Stimulated activated CD8-positive, alpha-beta memory T cell treated with anti-CD3 and anti-CD28 coated beads, Interleukin-4, amount 100 ng/mL, for 24 hours (primary cell): ENCODE results near the gene EIF1.
"Not testable (repeated sequence)": the region's sequence is repeated elsewhere in the genome, so short reads cannot be mapped to it uniquely, and the experiment has no call there.

ENCODE experiments used
- DNase-seq: peaks from one replicate; pipeline ENCODE4 v3.0.0-alpha.2; 2020; ENCODE audit warnings: low read depth

The EIF1 gene

GRCh38 chr17:41700843-41701242 lies 12.2 kb downstream of the EIF1 start:
- not testable (repeated sequence) for DNase-seq

- DNase-seq, result no peak
These were observed 14.0 kb downstream of the EIF1 start for GRCh38 chr17:41702712-41703111.

- DNase-seq, result no peak
These were observed 16.7 kb downstream of the EIF1 start for GRCh38 chr17:41705271-41705991.

GRCh38 chr17:41707803-41708669 lies 19.4 kb downstream of the EIF1 start:
- DNase-seq, result no peak

GRCh38 chr17:41710472-41711090 lies 21.9 kb downstream of the EIF1 start:
- DNase-seq, result no peak

- DNase-seq, result no peak
These were observed 23.1 kb downstream of the EIF1 start, which contains the start of gene GAST for GRCh38 chr17:41711669-41712400. Gene GAST (plus strand): TSS chr17:41712331. CDS start chr17:41715437, 3,106 bp downstream.

- no peak for DNase-seq
These were observed 29.0 kb downstream of the EIF1 start for GRCh38 chr17:41717408-41718286.

GRCh38 chr17:41718287-41718645 lies 29.6 kb downstream of the EIF1 start:
- no peak for DNase-seq

- no peak for DNase-seq
These were observed 33.5 kb downstream of the EIF1 start for GRCh38 chr17:41722231-41722630.

- DNase-seq, result no peak
These were observed 35.3 kb downstream of the EIF1 start for GRCh38 chr17:41723801-41724475.

- no peak for DNase-seq
These were observed 35.9 kb downstream of the EIF1 start for GRCh38 chr17:41724476-41725050.

- no peak for DNase-seq
These were observed 36.4 kb downstream of the EIF1 start for GRCh38 chr17:41725134-41725533.

GRCh38 chr17:41728056-41728455 lies 39.4 kb downstream of the EIF1 start:
- DNase-seq, result no peak

GRCh38 chr17:41730479-41730878 lies 41.8 kb downstream of the EIF1 start:
- DNase-seq, result no peak

GRCh38 chr17:41731836-41732235 lies 43.2 kb downstream of the EIF1 start:
- DNase-seq, result no peak

- no peak for DNase-seq
These were observed 44.9 kb downstream of the EIF1 start for GRCh38 chr17:41733348-41734138.

- no peak for DNase-seq
These were observed 45.7 kb downstream of the EIF1 start, which contains the start of gene HAP1 for GRCh38 chr17:41734139-41734948. Gene HAP1 (minus strand): TSS chr17:41734643. CDS start chr17:41734634, 9 bp downstream.

GRCh38 chr17:41734949-41735313 lies 46.2 kb downstream of the EIF1 start:
- no peak for DNase-seq
